ENCODE data around the gene CSPG4. TPM values are rescaled to one million over a fixed set of nuclear protein-coding genes. Genes with fewer than 3 reads are reported as not detected.

The CSPG4 gene
- total and polyA plus RNA-seq, 2 of the 4 experiments (the other 2 are of a cell fraction) = 12.4 to 28.4 TPM

GRCh38 chr15:75644376-75644775, 68.3 kb downstream of the CSPG4 start (continued):
- no peak for TF ChIP-seq CHD1 (IDR thresholded peaks at IDR 0.05; ENCODE audit: low read depth, low read length)

- no peak overlapping the region for H3K4me3 ChIP-seq (ENCODE audit: insufficient read depth, low read depth, low read length)
- H3K27ac ChIP-seq (ENCODE audit: insufficient read depth, low read length) = no peak overlapping the region
- BruUV-seq (replicated peaks) = no TSS peak
- H3K27me3 ChIP-seq (ENCODE audit: control insufficient read depth, insufficient read depth, low read length) = no peaks in the 10 kb centered on the region
- H2BK5ac ChIP-seq (ENCODE audit: low read depth, low read length, poor library complexity, severe bottlenecking) = no peak overlapping the region
- no peak overlapping the region for H2AK5ac ChIP-seq (ENCODE audit: low read depth, low read length)
- WGBS, 2 experiments (ENCODE audit: extremely low coverage in 2 of 2, insufficient read length in 1 of 2) = no CpG with 5 or more reads among the region's 5 CpGs
- no peak overlapping the region; a peak in 1 of 4 replicates for H4K8ac ChIP-seq (ENCODE audit: low read depth in 2 of 2, low read length in 2 of 2)
- in situ Hi-C loops (cut with MboI; ENCODE audit: low sequenced_read_pairs) = no loop called here
- ChIA-PET CTCF (interaction anchor here (1.2 kb wide), 1 partner anchor 274 kb away, joined by 3 read pairs; no protein-coding TSS in a partner anchor), POLR2A (ENCODE audit: unreplicated experiment) (no interaction called here)
- H3K18ac ChIP-seq (ENCODE audit: low read depth, low read length) = no peak overlapping the region
- no peak overlapping the region for H4K91ac ChIP-seq (ENCODE audit: insufficient read depth, low read depth, low read length)
- no peak for ATAC-seq (ENCODE audit: low read depth)
- H4K5ac ChIP-seq (ENCODE audit: low read depth, low read length) = no peak overlapping the region
- no peak overlapping the region for H2BK15ac ChIP-seq (ENCODE audit: low read depth, low read length)
- H3K9ac ChIP-seq (ENCODE audit: low read depth, low read length) = no peak overlapping the region
- no peak for TF ChIP-seq BHLHE40 (IDR thresholded peaks at IDR 0.05; ENCODE audit: low read depth, low read length)
- no peak for TF ChIP-seq RAD21 (IDR thresholded peaks at IDR 0.05; ENCODE audit: low read length)
- no peak for TF ChIP-seq CEBPB (IDR thresholded peaks at IDR 0.05; ENCODE audit: low read depth, low read length)
- TF ChIP-seq MXI1 (IDR thresholded peaks at IDR 0.05; ENCODE audit: borderline replicate concordance, low read depth, low read length) = no peak
- TF ChIP-seq RFX5 (IDR thresholded peaks at IDR 0.05; ENCODE audit: low read depth, low read length) = no peak
- TF ChIP-seq SMC3 (IDR thresholded peaks at IDR 0.05; ENCODE audit: low read depth, low read length) = no peak
- TF ChIP-seq FOS (IDR thresholded peaks at IDR 0.05; ENCODE audit: low read depth, low read length) = no peak
- TF ChIP-seq NFE2L2 (IDR thresholded peaks at IDR 0.05; ENCODE audit: low read depth, low read length) = no peak
- no peak for TF ChIP-seq MAZ (IDR thresholded peaks at IDR 0.05; ENCODE audit: borderline replicate concordance, low read depth, low read length)
- no peak for TF ChIP-seq POLR2A (IDR thresholded peaks at IDR 0.05; ENCODE audit: low read depth, low read length)
- no peak for TF ChIP-seq CTCF (conservative IDR thresholded peaks at IDR 0.05; ENCODE audit: low read depth, low read length)
- TF ChIP-seq MAFK (IDR thresholded peaks at IDR 0.05; ENCODE audit: low read depth, low read length) = no peak
- no peak for TF ChIP-seq RCOR1 (IDR thresholded peaks at IDR 0.05; ENCODE audit: insufficient replicate concordance, low read length)
- TF ChIP-seq CHD1 (IDR thresholded peaks at IDR 0.05; ENCODE audit: low read depth, low read length) = no peak
- H3K9me3 ChIP-seq (ENCODE audit: control insufficient read depth, insufficient read depth, low read length) = no peaks in the 10 kb centered on the region
- H2BK20ac ChIP-seq (ENCODE audit: low read depth, low read length) = no peak overlapping the region
- intact Hi-C loops (cut with micrococcal nuclease) = no loop called here
- no peak overlapping the region for H2BK120ac ChIP-seq (ENCODE audit: low read depth, low read length)
- H2AK9ac ChIP-seq (replicated peaks; ENCODE audit: low read depth, low read length, poor library complexity) = no peak overlapping the region
- dilution Hi-C loops (cut with HindIII; ENCODE audit: low sequenced_read_pairs, unreplicated experiment) = no loop called here
- peaks cover 18 to 51% of the 10 kb centered on the region in 2 experiments; a peak in 3 of 4 replicates for H3K79me1 ChIP-seq (ENCODE audit: low read depth in 1 of 2, low read length in 2 of 2)
- H3K4me1 ChIP-seq (ENCODE audit: control insufficient read depth, insufficient read depth, low read length) = peaks cover 9% of the 10 kb centered on the region
- H3K14ac ChIP-seq (replicated peaks; ENCODE audit: low read depth, low read length) = no peak overlapping the region
- H3K4ac ChIP-seq (ENCODE audit: low read depth, low read length) = no peak overlapping the region
- no peak overlapping the region for H3K23ac ChIP-seq (ENCODE audit: low read depth, low read length)
- no peak overlapping the region for H3K4me2 ChIP-seq (ENCODE audit: low read depth, low read length)
- DNase-seq = no peak
- H3K36me3 ChIP-seq (ENCODE audit: control insufficient read depth, insufficient read depth, low read length) = no peaks in the 10 kb centered on the region
- no peak overlapping the region for H2AFZ ChIP-seq (replicated peaks; ENCODE audit: low read length, poor library complexity)
- H3K9me1 ChIP-seq (ENCODE audit: insufficient read depth, low read length) = 0 out of 2 replicates have a peak, but pooled peaks cover 8% of the 10 kb centered on the region
- H3K56ac ChIP-seq (ENCODE audit: extremely low read depth, insufficient read depth, low read length) = no peak overlapping the region
- H4K20me1 ChIP-seq (ENCODE audit: insufficient read depth, low read length) = peaks cover 24% of the 10 kb centered on the region
These were observed 71.0 kb downstream of the CSPG4 start for GRCh38 chr15:75641603-75642002.

All from IMR-90 (cell line).